HepG2 (cell line): ENCODE results near the gene GPR62. TPM values are rescaled to one million over a fixed set of nuclear protein-coding genes. Genes with fewer than 3 reads are reported as not detected.

ENCODE experiments used
- BORCS8-MEF2B ChIP-seq: sonication (generic); formaldehyde crosslinking; IDR thresholded peaks from 2 replicates; pipeline ENCODE4 v1.8.0; 2022; ENCODE audit warnings: mild to moderate bottlenecking, missing genetic modification reagents
- HES4 ChIP-seq: sonication (generic); formaldehyde crosslinking; IDR thresholded peaks from 2 replicates; pipeline ENCODE4 v1.9.0; 2021; ENCODE audit warnings: mild to moderate bottlenecking, missing genetic modification reagents, borderline replicate concordance
- KAT7 ChIP-seq: IDR thresholded peaks from 2 replicates; pipeline ENCODE4 v1.6.1; 2018; ENCODE audit warnings: borderline replicate concordance, missing compliant biosample characterization
- ZNF253 ChIP-seq: sonication (generic); formaldehyde crosslinking; IDR thresholded peaks from 2 replicates; pipeline ENCODE4 v1.8.0; 2022; ENCODE audit warnings: mild to moderate bottlenecking, missing genetic modification reagents, borderline replicate concordance
- ZNF556 ChIP-seq: sonication (generic); formaldehyde crosslinking; IDR thresholded peaks from 2 replicates; pipeline ENCODE4 v1.4.0; 2020; ENCODE audit warnings: mild to moderate bottlenecking, missing genetic modification reagents, borderline replicate concordance
- polyA plus RNA-seq, 8 experiments: library from polyadenylated mRNA; depleted of rRNA in 3 of 8; stranded (reverse) in 7 of 8; unstranded in 1 of 8; fragments of >200 nt; fragmentation: Illumina TruSeq in 4 of 8; extraction: Trizol in 4 of 8; gene quantifications; 2 replicates each; pipeline versions ENCODE4 v1.2.1 to v1.2.3, GENCODE V29; 2011 to 2016; ENCODE audit warnings: low read depth in 4 of 8, missing spikeins in 1 of 8, mixed read lengths in 1 of 8; ENCODE audit not compliant: insufficient read depth in 1 of 8
- total RNA-seq, 5 experiments: library from RNA; depleted of rRNA; stranded (reverse); fragments of >200 nt; fragmentation: Illumina TruSeq; extraction: Trizol; gene quantifications; 2 replicates each; pipeline ENCODE4 v1.2.3, GENCODE V29; 2016; ENCODE audit warnings: low read depth in 1 of 5
- TF ChIP-seq, protein P1 (sequence below): sonication (generic); formaldehyde crosslinking; IDR thresholded peaks from 2 replicates; pipeline ENCODE4 v1.8.1; 2023; ENCODE audit warnings: mild to moderate bottlenecking, inconsistent platforms, moderate library complexity, missing genetic modification reagents, borderline replicate concordance
- TF ChIP-seq, protein P2 (sequence below): sonication (generic); formaldehyde crosslinking; IDR thresholded peaks from 2 replicates; pipeline ENCODE4 v1.4.0; 2020; ENCODE audit warnings: mild to moderate bottlenecking, missing genetic modification reagents
- TF ChIP-seq, protein P3 (sequence below): sonication (generic); formaldehyde crosslinking; IDR thresholded peaks from 2 replicates; pipeline ENCODE4 v1.5.0; 2020; ENCODE audit warnings: mild to moderate bottlenecking, missing genetic modification reagents, borderline replicate concordance
- TF ChIP-seq, protein P4 (sequence below): sonication (generic); formaldehyde crosslinking; IDR thresholded peaks from 2 replicates; pipeline ENCODE4 v1.5.1; 2020; ENCODE audit warnings: mild to moderate bottlenecking, missing genetic modification reagents

GPR62 gene
- total and polyA plus RNA-seq, 2 of the 13 experiments (the other 11 are each of a cell fraction or from before 2014, with no cell fraction given), result not detected

DNA sequence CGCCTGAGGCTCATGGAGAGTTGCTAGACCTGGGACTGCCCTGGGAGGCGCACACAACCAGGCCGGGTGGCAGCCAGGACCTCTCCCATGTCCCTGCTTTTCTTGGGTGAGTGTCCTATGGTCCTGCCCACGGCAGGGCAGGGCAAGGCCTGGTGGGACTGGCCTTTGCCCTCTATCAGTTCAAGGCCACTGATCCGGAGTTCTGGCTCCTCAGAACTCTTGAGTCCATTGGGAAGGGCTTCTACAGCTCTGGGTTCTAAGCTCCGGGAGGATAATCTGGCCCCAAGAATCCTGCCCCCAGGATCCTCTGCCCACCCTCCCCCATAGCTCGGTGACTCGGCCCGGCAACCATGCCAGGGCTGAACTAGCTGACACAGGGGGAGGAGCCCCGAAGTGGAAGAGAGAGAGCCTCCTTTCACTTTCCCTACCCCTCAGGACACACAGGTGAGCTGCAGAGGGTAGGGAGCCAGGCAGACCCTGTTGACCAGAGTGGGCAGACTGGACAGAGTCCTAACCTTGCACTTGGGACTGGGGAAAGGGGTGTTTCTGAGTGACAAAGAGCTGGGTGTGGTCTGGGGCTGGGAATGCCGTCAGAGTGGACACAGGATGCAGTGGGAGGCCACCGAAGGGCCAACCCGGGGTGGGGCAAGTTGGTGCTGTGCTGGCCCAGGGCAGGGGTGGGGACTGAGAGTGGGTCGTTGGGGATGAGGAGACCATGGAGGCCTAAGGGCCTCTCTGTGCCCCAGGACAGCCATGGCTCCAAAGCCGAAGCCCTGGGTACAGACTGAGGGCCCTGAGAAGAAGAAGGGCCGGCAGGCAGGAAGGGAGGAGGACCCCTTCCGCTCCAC is 12.4 kb upstream of the GPR62 start (continued):
- TF ChIP-seq, protein P1, sequence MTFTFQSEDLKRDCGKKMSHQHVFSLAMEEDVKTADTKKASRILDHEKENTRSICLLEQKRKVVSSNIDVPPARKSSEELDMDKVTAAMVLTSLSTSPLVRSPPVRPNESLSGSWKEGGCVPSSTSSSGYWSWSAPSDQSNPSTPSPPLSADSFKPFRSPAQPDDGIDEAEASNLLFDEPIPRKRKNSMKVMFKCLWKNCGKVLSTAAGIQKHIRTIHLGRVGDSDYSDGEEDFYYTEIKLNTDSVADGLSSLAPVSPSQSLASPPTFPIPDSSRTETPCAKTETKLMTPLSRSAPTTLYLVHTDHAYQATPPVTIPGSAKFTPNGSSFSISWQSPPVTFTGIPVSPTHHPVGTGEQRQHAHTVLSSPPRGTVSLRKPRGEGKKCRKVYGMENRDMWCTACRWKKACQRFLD, result no peak
- 0 out of 2 replicates have a peak, but pooled peaks have one; percentile 82 for TF ChIP-seq HES4
- TF ChIP-seq, protein P2, sequence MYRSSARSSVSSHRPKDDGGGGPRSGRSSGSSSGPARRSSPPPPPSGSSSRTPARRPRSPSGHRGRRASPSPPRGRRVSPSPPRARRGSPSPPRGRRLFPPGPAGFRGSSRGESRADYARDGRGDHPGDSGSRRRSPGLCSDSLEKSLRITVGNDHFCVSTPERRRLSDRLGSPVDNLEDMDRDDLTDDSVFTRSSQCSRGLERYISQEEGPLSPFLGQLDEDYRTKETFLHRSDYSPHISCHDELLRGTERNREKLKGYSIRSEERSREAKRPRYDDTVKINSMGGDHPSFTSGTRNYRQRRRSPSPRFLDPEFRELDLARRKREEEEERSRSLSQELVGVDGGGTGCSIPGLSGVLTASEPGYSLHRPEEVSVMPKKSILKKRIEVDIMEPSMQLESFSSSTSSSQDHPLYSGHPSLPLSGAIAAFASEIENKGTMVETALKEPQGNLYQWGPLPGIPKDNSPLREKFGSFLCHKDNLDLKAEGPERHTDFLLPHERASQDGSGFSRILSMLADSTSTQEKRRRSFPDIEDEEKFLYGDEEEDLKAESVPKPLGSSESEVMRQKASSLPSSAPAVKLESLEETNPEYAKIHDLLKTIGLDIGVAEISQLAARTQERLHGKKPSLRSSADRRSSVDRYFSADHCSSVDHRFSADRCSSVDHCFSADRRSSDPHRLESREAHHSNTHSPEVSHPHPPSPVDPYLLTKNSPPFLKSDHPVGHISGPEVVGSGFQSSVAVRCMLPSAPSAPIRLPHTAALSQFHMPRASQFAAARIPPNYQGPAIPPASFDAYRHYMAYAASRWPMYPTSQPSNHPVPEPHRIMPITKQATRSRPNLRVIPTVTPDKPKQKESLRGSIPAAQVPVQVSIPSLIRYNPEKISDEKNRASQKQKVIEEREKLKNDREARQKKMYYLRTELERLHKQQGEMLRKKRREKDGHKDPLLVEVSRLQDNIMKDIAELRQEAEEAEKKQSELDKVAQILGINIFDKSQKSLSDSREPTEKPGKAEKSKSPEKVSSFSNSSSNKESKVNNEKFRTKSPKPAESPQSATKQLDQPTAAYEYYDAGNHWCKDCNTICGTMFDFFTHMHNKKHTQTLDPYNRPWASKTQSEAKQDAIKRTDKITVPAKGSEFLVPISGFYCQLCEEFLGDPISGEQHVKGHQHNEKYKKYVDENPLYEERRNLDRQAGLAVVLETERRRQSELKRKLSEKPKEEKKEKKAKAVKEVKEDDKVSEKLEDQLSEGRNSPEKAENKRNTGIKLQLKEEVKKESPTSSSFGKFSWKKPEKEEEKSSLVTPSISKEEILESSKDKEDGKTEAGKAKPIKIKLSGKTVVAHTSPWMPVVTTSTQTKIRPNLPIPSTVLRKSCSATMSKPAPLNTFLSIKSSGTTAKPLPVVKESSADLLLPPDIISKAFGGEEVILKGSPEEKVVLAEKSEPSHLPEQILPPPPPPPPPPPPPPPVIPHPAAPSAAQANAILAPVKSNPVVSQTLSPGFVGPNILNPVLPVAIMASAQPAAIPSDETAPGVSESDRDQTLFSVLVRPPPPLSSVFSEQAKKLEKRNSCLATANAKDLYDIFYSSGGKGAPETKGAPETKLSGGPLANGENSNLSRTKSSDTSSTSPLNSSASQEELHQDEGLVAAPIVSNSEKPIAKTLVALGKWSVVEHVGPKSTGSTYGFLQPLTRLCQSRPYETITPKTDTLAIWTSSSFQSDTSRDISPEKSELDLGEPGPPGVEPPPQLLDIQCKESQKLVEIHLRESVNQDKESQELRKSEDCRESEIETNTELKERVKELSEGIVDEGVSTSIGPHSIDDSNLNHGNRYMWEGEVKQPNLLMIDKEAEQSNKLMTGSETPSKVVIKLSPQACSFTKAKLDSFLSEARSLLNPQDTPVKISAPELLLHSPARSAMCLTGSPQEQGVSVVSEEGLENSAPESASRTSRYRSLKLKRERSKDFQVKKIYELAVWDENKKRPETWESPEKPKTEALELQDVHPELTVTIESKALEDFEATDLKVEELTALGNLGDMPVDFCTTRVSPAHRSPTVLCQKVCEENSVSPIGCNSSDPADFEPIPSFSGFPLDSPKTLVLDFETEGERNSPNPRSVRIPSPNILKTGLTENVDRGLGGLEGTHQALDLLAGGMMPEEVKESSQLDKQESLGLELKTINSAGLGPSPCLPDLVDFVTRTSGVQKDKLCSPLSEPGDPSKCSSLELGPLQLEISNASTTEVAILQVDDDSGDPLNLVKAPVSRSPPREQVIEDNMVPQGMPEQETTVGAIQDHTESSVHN (CRISPR knock-in tag), result no peak
- no peak; the same call in 1 of the 2 replicates for TF ChIP-seq BORCS8-MEF2B
- TF ChIP-seq, protein P3, sequence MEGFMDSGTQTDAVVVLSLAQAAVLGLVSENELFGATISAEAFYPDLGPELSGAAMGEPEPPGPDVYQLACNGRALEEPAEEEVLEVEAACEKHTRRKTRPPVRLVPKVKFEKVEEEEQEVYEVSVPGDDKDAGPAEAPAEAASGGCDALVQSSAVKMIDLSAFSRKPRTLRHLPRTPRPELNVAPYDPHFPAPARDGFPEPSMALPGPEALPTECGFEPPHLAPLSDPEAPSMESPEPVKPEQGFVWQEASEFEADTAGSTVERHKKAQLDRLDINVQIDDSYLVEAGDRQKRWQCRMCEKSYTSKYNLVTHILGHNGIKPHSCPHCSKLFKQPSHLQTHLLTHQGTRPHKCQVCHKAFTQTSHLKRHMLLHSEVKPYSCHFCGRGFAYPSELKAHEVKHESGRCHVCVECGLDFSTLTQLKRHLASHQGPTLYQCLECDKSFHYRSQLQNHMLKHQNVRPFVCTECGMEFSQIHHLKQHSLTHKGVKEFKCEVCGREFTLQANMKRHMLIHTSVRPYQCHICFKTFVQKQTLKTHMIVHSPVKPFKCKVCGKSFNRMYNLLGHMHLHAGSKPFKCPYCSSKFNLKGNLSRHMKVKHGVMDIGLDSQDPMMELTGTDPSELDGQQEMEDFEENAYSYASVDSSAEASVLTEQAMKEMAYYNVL (CRISPR knock-in tag), result no peak
- TF ChIP-seq ZNF556 (CRISPR knock-in tag), result no peak
- TF ChIP-seq ZNF253 (CRISPR knock-in tag), result no peak
- TF ChIP-seq KAT7, result no peak
- TF ChIP-seq, protein P4, sequence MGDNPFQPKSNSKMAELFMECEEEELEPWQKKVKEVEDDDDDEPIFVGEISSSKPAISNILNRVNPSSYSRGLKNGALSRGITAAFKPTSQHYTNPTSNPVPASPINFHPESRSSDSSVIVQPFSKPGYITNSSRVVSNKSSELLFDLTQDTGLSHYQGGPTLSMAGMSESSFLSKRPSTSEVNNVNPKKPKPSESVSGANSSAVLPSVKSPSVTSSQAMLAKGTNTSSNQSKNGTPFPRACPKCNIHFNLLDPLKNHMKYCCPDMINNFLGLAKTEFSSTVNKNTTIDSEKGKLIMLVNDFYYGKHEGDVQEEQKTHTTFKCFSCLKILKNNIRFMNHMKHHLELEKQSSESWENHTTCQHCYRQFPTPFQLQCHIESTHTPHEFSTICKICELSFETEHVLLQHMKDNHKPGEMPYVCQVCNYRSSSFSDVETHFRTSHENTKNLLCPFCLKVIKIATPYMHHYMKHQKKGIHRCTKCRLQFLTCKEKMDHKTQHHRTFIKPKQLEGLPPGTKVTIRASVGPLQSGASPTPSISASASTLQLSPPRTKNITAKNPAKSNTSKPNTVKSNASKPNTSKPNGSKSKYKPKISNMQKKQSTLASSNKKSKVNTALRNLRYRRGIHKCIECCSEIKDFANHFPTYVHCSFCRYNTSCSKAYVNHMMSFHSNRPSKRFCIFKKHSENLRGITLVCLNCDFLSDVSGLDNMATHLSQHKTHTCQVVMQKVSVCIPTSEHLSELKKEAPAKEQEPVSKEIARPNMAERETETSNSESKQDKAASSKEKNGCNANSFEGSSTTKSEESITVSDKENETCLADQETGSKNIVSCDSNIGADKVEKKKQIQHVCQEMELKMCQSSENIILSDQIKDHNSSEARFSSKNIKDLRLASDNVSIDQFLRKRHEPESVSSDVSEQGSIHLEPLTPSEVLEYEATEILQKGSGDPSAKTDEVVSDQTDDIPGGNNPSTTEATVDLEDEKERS (CRISPR knock-in tag), result 0 out of 2 replicates have a peak, but pooled peaks have one; percentile 7
